ENCODE data around the gene DAPP1.

DNA sequence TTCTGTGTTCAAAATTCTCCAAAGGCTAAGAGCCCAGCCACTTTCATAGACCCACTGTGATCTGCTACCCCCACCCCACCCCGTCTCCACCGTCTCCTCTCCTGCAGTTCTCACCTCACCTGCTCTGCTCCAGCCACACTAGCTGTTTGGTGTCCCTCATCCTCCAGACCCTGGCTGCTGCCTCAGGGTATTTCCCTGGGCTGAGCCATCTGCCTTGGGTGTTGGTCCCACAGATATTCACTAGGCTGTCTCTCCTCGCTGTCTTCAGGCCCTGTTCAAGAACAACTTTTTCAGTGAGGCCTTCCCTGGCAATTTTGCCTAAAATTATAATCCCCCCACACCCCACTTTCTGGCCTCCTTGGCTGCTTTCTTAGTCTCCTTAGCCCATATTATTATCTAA is 31.8 kb upstream of the DAPP1 start:
- TF ChIP-seq POLR2AphosphoS5 (IDR thresholded peaks at IDR 0.05; ENCODE audit: low read length), result no peak
- TF ChIP-seq SMC3 (IDR thresholded peaks at IDR 0.05; ENCODE audit: borderline replicate concordance, low read length), result no peak
- no peak for TF ChIP-seq BHLHE40 (IDR thresholded peaks at IDR 0.05; ENCODE audit: borderline replicate concordance in 1 of 2, low read depth in 2 of 2, low read length in 1 of 2)
- TF ChIP-seq, protein P1, sequence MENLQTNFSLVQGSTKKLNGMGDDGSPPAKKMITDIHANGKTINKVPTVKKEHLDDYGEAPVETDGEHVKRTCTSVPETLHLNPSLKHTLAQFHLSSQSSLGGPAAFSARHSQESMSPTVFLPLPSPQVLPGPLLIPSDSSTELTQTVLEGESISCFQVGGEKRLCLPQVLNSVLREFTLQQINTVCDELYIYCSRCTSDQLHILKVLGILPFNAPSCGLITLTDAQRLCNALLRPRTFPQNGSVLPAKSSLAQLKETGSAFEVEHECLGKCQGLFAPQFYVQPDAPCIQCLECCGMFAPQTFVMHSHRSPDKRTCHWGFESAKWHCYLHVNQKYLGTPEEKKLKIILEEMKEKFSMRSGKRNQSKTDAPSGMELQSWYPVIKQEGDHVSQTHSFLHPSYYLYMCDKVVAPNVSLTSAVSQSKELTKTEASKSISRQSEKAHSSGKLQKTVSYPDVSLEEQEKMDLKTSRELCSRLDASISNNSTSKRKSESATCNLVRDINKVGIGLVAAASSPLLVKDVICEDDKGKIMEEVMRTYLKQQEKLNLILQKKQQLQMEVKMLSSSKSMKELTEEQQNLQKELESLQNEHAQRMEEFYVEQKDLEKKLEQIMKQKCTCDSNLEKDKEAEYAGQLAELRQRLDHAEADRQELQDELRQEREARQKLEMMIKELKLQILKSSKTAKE (IDR thresholded peaks at IDR 0.05; ENCODE audit: low read depth, poor library complexity, severe bottlenecking), result no peak
- no peak for TF ChIP-seq ZNF274 (IDR thresholded peaks at IDR 0.05; ENCODE audit: insufficient read depth, insufficient read length)
- no peak for TF ChIP-seq EP300 (IDR thresholded peaks at IDR 0.05; ENCODE audit: borderline replicate concordance in 1 of 2, control insufficient read depth in 1 of 2, low read depth in 2 of 2, low read length in 2 of 2)
- TF ChIP-seq POLR2A (IDR thresholded peaks at IDR 0.05; ENCODE audit: low read depth, low read length), result no peak
- TF ChIP-seq TAF1 (IDR thresholded peaks at IDR 0.05; ENCODE audit: borderline replicate concordance, low read depth, low read length), result no peak
